ENCODE measurements around the gene DPH2. TPM values are rescaled to one million over a fixed set of nuclear protein-coding genes. Genes with fewer than 3 reads are reported as not detected.

The DPH2 gene
- total RNA-seq, 4 donors from 2014 or later: 10.4 to 16.8 (median 12.3) TPM

- TF ChIP-seq, protein P1, sequence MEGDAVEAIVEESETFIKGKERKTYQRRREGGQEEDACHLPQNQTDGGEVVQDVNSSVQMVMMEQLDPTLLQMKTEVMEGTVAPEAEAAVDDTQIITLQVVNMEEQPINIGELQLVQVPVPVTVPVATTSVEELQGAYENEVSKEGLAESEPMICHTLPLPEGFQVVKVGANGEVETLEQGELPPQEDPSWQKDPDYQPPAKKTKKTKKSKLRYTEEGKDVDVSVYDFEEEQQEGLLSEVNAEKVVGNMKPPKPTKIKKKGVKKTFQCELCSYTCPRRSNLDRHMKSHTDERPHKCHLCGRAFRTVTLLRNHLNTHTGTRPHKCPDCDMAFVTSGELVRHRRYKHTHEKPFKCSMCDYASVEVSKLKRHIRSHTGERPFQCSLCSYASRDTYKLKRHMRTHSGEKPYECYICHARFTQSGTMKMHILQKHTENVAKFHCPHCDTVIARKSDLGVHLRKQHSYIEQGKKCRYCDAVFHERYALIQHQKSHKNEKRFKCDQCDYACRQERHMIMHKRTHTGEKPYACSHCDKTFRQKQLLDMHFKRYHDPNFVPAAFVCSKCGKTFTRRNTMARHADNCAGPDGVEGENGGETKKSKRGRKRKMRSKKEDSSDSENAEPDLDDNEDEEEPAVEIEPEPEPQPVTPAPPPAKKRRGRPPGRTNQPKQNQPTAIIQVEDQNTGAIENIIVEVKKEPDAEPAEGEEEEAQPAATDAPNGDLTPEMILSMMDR (IDR thresholded peaks at IDR 0.05; ENCODE audit: low read depth): no peak
Measured at GRCh38 chr1:43993206-43993914, 23.6 kb downstream of the DPH2 start.

DNA sequence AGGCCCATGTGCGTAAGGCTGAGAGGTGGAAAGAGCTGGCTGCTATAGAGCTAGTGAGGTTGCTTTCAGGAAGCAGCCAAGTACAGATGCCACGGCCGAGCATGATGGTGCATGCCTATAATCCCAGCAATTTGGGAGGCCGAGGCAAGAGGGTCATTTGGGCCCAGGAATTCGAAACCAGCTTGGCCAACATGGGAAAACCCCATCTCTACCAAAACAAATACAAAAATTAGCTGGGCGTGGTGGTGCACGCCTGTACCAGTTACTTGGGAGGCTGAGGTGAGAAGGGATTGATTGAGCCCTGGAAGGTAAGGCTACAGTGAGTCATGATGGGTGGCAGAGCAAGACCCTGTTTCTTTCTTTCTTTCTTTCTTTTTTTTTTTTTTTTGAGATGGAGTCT is 24.3 kb downstream of the DPH2 start:
- TF ChIP-seq, protein P1 (IDR thresholded peaks at IDR 0.05; ENCODE audit: low read depth): no peak

- TF ChIP-seq, protein P1 (IDR thresholded peaks at IDR 0.05; ENCODE audit: low read depth): no peak
Measured at GRCh38 chr1:43994794-43995790, 25.3 kb downstream of the DPH2 start.

GRCh38 chr1:43995984-43996732 is 26.3 kb downstream of the DPH2 start:
- TF ChIP-seq, protein P1 (IDR thresholded peaks at IDR 0.05; ENCODE audit: low read depth): no peak

DNA sequence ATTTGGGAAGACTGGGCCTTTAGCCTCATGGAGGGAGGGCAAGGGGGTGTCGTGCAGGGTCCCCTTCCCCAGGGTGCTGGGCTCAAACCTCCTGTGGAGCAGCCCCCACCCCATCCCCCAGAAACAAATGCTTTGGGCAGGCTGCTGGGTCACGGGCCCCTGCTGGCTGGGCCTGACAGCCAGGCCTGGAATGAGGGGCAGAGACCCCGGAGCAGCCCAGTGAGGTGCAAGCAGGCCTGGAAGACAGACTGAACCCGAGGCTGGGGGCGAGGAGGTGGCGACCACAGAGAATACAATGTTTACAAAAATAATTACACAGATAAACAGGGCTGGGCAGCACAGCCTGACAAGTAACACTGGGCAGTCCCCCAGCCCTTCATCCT is 26.9 kb downstream of the DPH2 start:
- TF ChIP-seq, protein P1 (IDR thresholded peaks at IDR 0.05; ENCODE audit: low read depth): no peak

GRCh38 chr1:43997295-43997999 is 27.6 kb downstream of the DPH2 start:
- TF ChIP-seq, protein P1 (IDR thresholded peaks at IDR 0.05; ENCODE audit: low read depth): no peak

Data from subcutaneous adipose tissue (tissue), 4 donors.